ENCODE measurements around the gene ATP11C. TPM values are rescaled to one million over a fixed set of nuclear protein-coding genes. Genes with fewer than 3 reads are reported as not detected.

The ATP11C gene
- total RNA-seq, 1 experiment from 2014 or later = 19.4 TPM

DNA sequence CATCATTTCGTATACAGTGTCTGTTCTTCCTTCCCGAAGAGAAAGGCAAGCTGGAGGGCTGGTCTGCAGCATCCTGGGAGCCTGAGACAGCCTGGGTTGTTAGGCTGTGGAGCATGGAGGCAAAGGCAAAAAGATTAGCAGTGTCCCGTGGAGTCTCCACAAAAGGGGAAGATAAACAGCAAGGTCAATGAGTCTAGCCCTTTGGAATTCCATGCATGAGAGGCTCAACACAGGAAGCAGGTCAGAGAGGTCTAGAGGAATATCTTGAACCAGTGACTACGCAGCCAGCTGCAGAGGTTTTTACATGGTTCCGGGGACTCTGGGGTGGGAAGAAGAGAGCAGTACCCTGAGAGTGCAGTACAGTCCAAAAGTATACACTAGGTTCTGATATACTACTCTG is 212.7 kb downstream of the ATP11C start:
- no peaks in the 10 kb centered on the region for H3K36me3 ChIP-seq (ENCODE audit: control insufficient read depth in 1 of 2, insufficient read depth in 2 of 2, low read length in 2 of 2)
- H3K4me3 ChIP-seq (replicated peaks in 1 of 2; ENCODE audit: low read depth in 1 of 2, low read length in 2 of 2) = no peak overlapping the region
- intact Hi-C loops (cut with micrococcal nuclease) = no loop called here
- no peak overlapping the region for H3K27ac ChIP-seq (ENCODE audit: low read depth, low read length)
- BruUV-seq (replicated peaks) = no TSS peak
- H3K4me1 ChIP-seq (ENCODE audit: control insufficient read depth in 1 of 2, insufficient read depth in 2 of 2, low read length in 2 of 2) = peaks cover 0 to 5% of the 10 kb centered on the region in 2 experiments; a peak in 2 of 4 replicates
- POLR2A ChIA-PET = no interaction called here
- no peaks in the 10 kb centered on the region for H3K9me2 ChIP-seq (ENCODE audit: insufficient read depth)
- no peaks in the 10 kb centered on the region for H3K9me3 ChIP-seq (ENCODE audit: control insufficient read depth in 1 of 2, insufficient read depth in 1 of 2, low read depth in 1 of 2, low read length in 2 of 2)
- H4K20me1 ChIP-seq (ENCODE audit: insufficient read depth) = no peaks in the 10 kb centered on the region
- RAD21 ChIA-PET (ENCODE audit: low non-redundant PET in 1 of 2, low total read pairs in 2 of 2, uncharacterized antibody in 2 of 2, unreplicated experiment in 2 of 2) = no interaction called here
- DNase-seq (ENCODE audit: low read depth, low spot score) = no peak
- H3K79me2 ChIP-seq (ENCODE audit: insufficient read depth, low read length) = no peaks in the 10 kb centered on the region
- no peak overlapping the region for H3K9ac ChIP-seq (ENCODE audit: low read length)
- H3K27me3 ChIP-seq (ENCODE audit: insufficient read depth, low read length) = no peaks in the 10 kb centered on the region
- peak overlapping the region; percentile 33; the same call in 1 of the 2 replicates for H3K4me2 ChIP-seq (ENCODE audit: low read length)
- ATAC-seq = peak; percentile 58; the same call in 1 of the 2 replicates
- TF ChIP-seq EGR1 (IDR thresholded peaks at IDR 0.05; ENCODE audit: low read depth) (no peak), POLR2A (IDR thresholded peaks at IDR 0.05; ENCODE audit: borderline replicate concordance, extremely low read depth, insufficient read depth, insufficient read length) (no peak), TCF7L2 (IDR thresholded peaks at IDR 0.05; ENCODE audit: borderline replicate concordance, extremely low read depth, insufficient read depth, insufficient read length) (no peak), RAD21 (IDR thresholded peaks at IDR 0.05; ENCODE audit: low read depth) (no peak)
- TF ChIP-seq, protein P1, sequence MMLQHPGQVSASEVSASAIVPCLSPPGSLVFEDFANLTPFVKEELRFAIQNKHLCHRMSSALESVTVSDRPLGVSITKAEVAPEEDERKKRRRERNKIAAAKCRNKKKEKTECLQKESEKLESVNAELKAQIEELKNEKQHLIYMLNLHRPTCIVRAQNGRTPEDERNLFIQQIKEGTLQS (IDR thresholded peaks at IDR 0.05) = no peak
- TF ChIP-seq, protein P2, sequence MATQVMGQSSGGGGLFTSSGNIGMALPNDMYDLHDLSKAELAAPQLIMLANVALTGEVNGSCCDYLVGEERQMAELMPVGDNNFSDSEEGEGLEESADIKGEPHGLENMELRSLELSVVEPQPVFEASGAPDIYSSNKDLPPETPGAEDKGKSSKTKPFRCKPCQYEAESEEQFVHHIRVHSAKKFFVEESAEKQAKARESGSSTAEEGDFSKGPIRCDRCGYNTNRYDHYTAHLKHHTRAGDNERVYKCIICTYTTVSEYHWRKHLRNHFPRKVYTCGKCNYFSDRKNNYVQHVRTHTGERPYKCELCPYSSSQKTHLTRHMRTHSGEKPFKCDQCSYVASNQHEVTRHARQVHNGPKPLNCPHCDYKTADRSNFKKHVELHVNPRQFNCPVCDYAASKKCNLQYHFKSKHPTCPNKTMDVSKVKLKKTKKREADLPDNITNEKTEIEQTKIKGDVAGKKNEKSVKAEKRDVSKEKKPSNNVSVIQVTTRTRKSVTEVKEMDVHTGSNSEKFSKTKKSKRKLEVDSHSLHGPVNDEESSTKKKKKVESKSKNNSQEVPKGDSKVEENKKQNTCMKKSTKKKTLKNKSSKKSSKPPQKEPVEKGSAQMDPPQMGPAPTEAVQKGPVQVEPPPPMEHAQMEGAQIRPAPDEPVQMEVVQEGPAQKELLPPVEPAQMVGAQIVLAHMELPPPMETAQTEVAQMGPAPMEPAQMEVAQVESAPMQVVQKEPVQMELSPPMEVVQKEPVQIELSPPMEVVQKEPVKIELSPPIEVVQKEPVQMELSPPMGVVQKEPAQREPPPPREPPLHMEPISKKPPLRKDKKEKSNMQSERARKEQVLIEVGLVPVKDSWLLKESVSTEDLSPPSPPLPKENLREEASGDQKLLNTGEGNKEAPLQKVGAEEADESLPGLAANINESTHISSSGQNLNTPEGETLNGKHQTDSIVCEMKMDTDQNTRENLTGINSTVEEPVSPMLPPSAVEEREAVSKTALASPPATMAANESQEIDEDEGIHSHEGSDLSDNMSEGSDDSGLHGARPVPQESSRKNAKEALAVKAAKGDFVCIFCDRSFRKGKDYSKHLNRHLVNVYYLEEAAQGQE (IDR thresholded peaks at IDR 0.05; ENCODE audit: low read depth) = no peak
- TF ChIP-seq, protein P3, sequence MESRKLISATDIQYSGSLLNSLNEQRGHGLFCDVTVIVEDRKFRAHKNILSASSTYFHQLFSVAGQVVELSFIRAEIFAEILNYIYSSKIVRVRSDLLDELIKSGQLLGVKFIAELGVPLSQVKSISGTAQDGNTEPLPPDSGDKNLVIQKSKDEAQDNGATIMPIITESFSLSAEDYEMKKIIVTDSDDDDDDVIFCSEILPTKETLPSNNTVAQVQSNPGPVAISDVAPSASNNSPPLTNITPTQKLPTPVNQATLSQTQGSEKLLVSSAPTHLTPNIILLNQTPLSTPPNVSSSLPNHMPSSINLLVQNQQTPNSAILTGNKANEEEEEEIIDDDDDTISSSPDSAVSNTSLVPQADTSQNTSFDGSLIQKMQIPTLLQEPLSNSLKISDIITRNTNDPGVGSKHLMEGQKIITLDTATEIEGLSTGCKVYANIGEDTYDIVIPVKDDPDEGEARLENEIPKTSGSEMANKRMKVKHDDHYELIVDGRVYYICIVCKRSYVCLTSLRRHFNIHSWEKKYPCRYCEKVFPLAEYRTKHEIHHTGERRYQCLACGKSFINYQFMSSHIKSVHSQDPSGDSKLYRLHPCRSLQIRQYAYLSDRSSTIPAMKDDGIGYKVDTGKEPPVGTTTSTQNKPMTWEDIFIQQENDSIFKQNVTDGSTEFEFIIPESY (IDR thresholded peaks at IDR 0.05; ENCODE audit: extremely low read depth, insufficient replicate concordance, low read length) = no peak
- TF ChIP-seq, protein P4, sequence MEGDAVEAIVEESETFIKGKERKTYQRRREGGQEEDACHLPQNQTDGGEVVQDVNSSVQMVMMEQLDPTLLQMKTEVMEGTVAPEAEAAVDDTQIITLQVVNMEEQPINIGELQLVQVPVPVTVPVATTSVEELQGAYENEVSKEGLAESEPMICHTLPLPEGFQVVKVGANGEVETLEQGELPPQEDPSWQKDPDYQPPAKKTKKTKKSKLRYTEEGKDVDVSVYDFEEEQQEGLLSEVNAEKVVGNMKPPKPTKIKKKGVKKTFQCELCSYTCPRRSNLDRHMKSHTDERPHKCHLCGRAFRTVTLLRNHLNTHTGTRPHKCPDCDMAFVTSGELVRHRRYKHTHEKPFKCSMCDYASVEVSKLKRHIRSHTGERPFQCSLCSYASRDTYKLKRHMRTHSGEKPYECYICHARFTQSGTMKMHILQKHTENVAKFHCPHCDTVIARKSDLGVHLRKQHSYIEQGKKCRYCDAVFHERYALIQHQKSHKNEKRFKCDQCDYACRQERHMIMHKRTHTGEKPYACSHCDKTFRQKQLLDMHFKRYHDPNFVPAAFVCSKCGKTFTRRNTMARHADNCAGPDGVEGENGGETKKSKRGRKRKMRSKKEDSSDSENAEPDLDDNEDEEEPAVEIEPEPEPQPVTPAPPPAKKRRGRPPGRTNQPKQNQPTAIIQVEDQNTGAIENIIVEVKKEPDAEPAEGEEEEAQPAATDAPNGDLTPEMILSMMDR (IDR thresholded peaks at IDR 0.05 in 2 of 3, conservative IDR thresholded peaks at IDR 0.05 in 1 of 3; ENCODE audit: borderline replicate concordance in 1 of 3, insufficient read depth in 1 of 3, low read depth in 2 of 3, low read length in 2 of 3) = no peak
- H2AFZ ChIP-seq (ENCODE audit: low read depth, low read length, poor library complexity, severe bottlenecking) = no peak overlapping the region
- CTCF ChIA-PET = no interaction called here

Measured in HCT116 (cell line).